H1 (cell line): ENCODE results near the gene SLC8A1. TPM values are rescaled to one million over a fixed set of nuclear protein-coding genes. Genes with fewer than 3 reads are reported as not detected.

Experiments
- CTCF ChIA-PET: fragments of 300-600 bp; sonication (Branson Sonifier 250); formaldehyde crosslinking; loops from one replicate; lab custom pipeline; 2021; ENCODE audit not compliant: partially characterized antibody; lab: Charles Lee
- POLR2A ChIA-PET: fragments of 300-600 bp; sonication (Branson Sonifier 250); formaldehyde crosslinking; loops from one replicate; lab custom pipeline; 2021; ENCODE audit warnings: inconsistent platforms; ENCODE audit not compliant: partially characterized antibody; lab: Charles Lee
- DNase-seq, 2 experiments: peaks; one replicate each; pipeline versions ENCODE4 v3.0.0 to v3.0.0-alpha.2; 2010 to 2022; ENCODE audit warnings: low spot score in 2 of 2, low read depth in 1 of 2, mixed read lengths in 1 of 2
- FAIRE-seq: peaks from 2 replicates; lab custom pipeline; 2011; peaks lifted over from hg19 to GRCh38; lab: Jason Lieb, UNC
- H2AFZ ChIP-seq: 2 replicates; pipeline ENCODE4 v1.8.1; 2012; ENCODE audit warnings: low read length, inconsistent platforms
- H2AK5ac ChIP-seq: 2 replicates; pipeline ENCODE4 v1.6.1; 2013; ENCODE audit warnings: low read depth, low read length
- H2BK120ac ChIP-seq: replicated peaks from 2 replicates; pipeline ENCODE3; 2013; ENCODE audit warnings: low read depth, low read length, inconsistent platforms
- H2BK12ac ChIP-seq: 2 replicates; pipeline ENCODE4 v1.6.1; 2013; ENCODE audit warnings: low read depth, low read length
- H2BK15ac ChIP-seq: 2 replicates; pipeline ENCODE4 v1.6.1; 2013; ENCODE audit warnings: low read length
- H2BK20ac ChIP-seq: 2 replicates; pipeline ENCODE4 v1.6.1; 2013; ENCODE audit warnings: low read length
- H2BK5ac ChIP-seq: 2 replicates; pipeline ENCODE4 v1.6.1; 2013; ENCODE audit warnings: low read depth, low read length
- H3K14ac ChIP-seq: 2 replicates; pipeline ENCODE4 v1.6.1; 2013; ENCODE audit warnings: inconsistent platforms; ENCODE audit not compliant: insufficient read length
- H3K18ac ChIP-seq: 2 replicates; pipeline ENCODE4 v1.6.1; 2013; ENCODE audit warnings: low read length; ENCODE audit errors: extremely low read depth
- H3K23ac ChIP-seq: 2 replicates; pipeline ENCODE4 v1.6.1; 2013; ENCODE audit warnings: inconsistent platforms; ENCODE audit not compliant: insufficient read length
- H3K23me2 ChIP-seq: 2 replicates; pipeline ENCODE4 v1.6.1; 2013; ENCODE audit warnings: low read depth, low read length
- H3K27ac ChIP-seq: 2 replicates; pipeline ENCODE4 v1.6.1; 2011; ENCODE audit warnings: low read depth, low read length, inconsistent platforms
- H3K27me3 ChIP-seq, 4 experiments: replicated peaks in 1 of 4; 1 replicate in 1 of 4; 2 replicates in 3 of 4; pipeline versions ENCODE4 v1.6.1 to v1.8.1; 2011 to 2013; ENCODE audit warnings: low read length in 3 of 4, mild to moderate bottlenecking in 3 of 4, inconsistent platforms in 2 of 4, mixed read lengths in 2 of 4, moderate library complexity in 1 of 4; ENCODE audit not compliant: control insufficient read depth in 3 of 4, insufficient read depth in 3 of 4; ENCODE audit errors: extremely low read depth in 1 of 4
- H3K36me3 ChIP-seq, 4 experiments: 2 replicates each; pipeline versions ENCODE4 v1.6.1 to v1.8.1; 2011 to 2013; ENCODE audit warnings: mild to moderate bottlenecking in 4 of 4, low read length in 3 of 4, moderate library complexity in 2 of 4, control low read depth in 1 of 4, inconsistent platforms in 1 of 4; ENCODE audit not compliant: insufficient read depth in 4 of 4, control insufficient read depth in 2 of 4
- H3K4ac ChIP-seq: replicated peaks from 2 replicates; pipeline ENCODE3; 2013; ENCODE audit warnings: low read length, low read depth, mixed read lengths, inconsistent platforms; ENCODE audit not compliant: insufficient read length
- H3K4me1 ChIP-seq, 4 experiments: replicated peaks in 1 of 4; 1 replicate in 1 of 4; 2 replicates in 3 of 4; pipeline versions ENCODE4 v1.6.1 to v1.8.1; 2011 to 2013; ENCODE audit warnings: low read length in 3 of 4, inconsistent platforms in 2 of 4, mixed read lengths in 1 of 4; ENCODE audit not compliant: insufficient read depth in 4 of 4, control insufficient read depth in 3 of 4
- H3K4me2 ChIP-seq, 2 experiments: 2 replicates each; pipeline versions ENCODE4 v1.6.1 to v1.8.1; 2011 to 2013; ENCODE audit warnings: low read depth in 2 of 2, low read length in 2 of 2, control low read depth in 1 of 2, inconsistent platforms in 1 of 2, mild to moderate bottlenecking in 1 of 2; ENCODE audit not compliant: insufficient read depth in 1 of 2
- H3K4me3 ChIP-seq, 4 experiments: fragments of 200-600, 300-600 bp in 1 of 4; sonication (generic), shearing (Covaris generic), sonication (Bioruptor Twin) in 1 of 4; 2 replicates each; pipeline versions ENCODE4 v1.5.1 to v1.8.1; 2011 to 2016; ENCODE audit warnings: low read length in 4 of 4, low read depth in 3 of 4, control low read depth in 2 of 4, inconsistent platforms in 2 of 4, mild to moderate bottlenecking in 2 of 4, mixed read lengths in 1 of 4, moderate library complexity in 1 of 4; ENCODE audit not compliant: insufficient read depth in 2 of 4; ENCODE audit errors: extremely low read depth in 1 of 4
- H3K56ac ChIP-seq: replicated peaks from 2 replicates; pipeline ENCODE3; 2013; ENCODE audit warnings: low read depth, mild to moderate bottlenecking, mixed read lengths, low read length, inconsistent platforms; ENCODE audit not compliant: insufficient read length
- H3K79me1 ChIP-seq: 2 replicates; pipeline ENCODE4 v1.6.1; 2013; ENCODE audit warnings: low read depth, low read length, control low read depth
- H3K79me2 ChIP-seq, 2 experiments: 2 replicates each; pipeline versions ENCODE4 v1.6.1 to v1.8.1; 2012 to 2013; ENCODE audit warnings: low read length in 2 of 2, mild to moderate bottlenecking in 2 of 2, inconsistent platforms in 1 of 2; ENCODE audit not compliant: insufficient read depth in 2 of 2, control insufficient read depth in 1 of 2
- H3K9ac ChIP-seq, 4 experiments: replicated peaks in 1 of 4; 1 replicate in 1 of 4; 2 replicates in 3 of 4; pipeline versions ENCODE4 v1.6.1 to v1.8.1; 2011 to 2013; ENCODE audit warnings: low read depth in 3 of 4, low read length in 3 of 4, control low read depth in 2 of 4, mild to moderate bottlenecking in 2 of 4, moderate library complexity in 2 of 4, inconsistent platforms in 1 of 4; ENCODE audit errors: extremely low read depth in 1 of 4
- H3K9me3 ChIP-seq, 2 experiments: 2 replicates each; pipeline versions ENCODE4 v1.6.1 to v1.8.1; 2012 to 2013; ENCODE audit warnings: mild to moderate bottlenecking in 2 of 2, moderate library complexity in 2 of 2, control low read depth in 1 of 2, inconsistent platforms in 1 of 2, low read depth in 1 of 2, low read length in 1 of 2, mixed read lengths in 1 of 2; ENCODE audit not compliant: insufficient read depth in 2 of 2
- H4K20me1 ChIP-seq, 2 experiments: replicated peaks in 1 of 2; 2 replicates each; pipeline versions ENCODE3 to v1.8.1; 2011 to 2013; ENCODE audit warnings: inconsistent platforms in 2 of 2, low read length in 2 of 2, mild to moderate bottlenecking in 1 of 2; ENCODE audit not compliant: insufficient read depth in 2 of 2, control insufficient read depth in 1 of 2
- H4K5ac ChIP-seq: 2 replicates; pipeline ENCODE4 v1.6.1; 2013; ENCODE audit warnings: low read length, low read depth, mixed read lengths, inconsistent platforms; ENCODE audit not compliant: insufficient read length
- H4K8ac ChIP-seq: 2 replicates; pipeline ENCODE4 v1.8.0; 2013; ENCODE audit warnings: mild to moderate bottlenecking, moderate library complexity, low read length, inconsistent platforms; ENCODE audit not compliant: insufficient read depth; ENCODE audit errors: extremely low read depth
- H4K91ac ChIP-seq: replicated peaks from 2 replicates; pipeline ENCODE3; 2013; ENCODE audit warnings: low read length, mixed read lengths, inconsistent platforms; ENCODE audit not compliant: insufficient read length
- CTCF ChIP-seq, 3 experiments: IDR thresholded peaks; 1 replicate in 2 of 3; 2 replicates in 1 of 3; pipeline versions ENCODE4 v1.5.1 to v1.6.1; 2011; ENCODE audit warnings: low read length in 3 of 3, mild to moderate bottlenecking in 3 of 3, inconsistent platforms in 2 of 3, low read depth in 1 of 3, moderate library complexity in 1 of 3; ENCODE audit not compliant: insufficient read depth in 1 of 3; ENCODE audit errors: control extremely low read depth in 1 of 3
- EZH2 ChIP-seq: fragments of 200-600 bp; sonication (generic); IDR thresholded peaks from 2 replicates; pipeline ENCODE4 v1.7.1; 2012; ENCODE audit warnings: low read depth, mild to moderate bottlenecking, moderate library complexity, low read length, inconsistent platforms; ENCODE audit not compliant: severe bottlenecking
- RFX5 ChIP-seq: IDR thresholded peaks from 2 replicates; pipeline ENCODE4 v1.6.1; 2011; ENCODE audit warnings: low read depth, low read length, improper control_type of control experiment, borderline replicate concordance
- SIRT6 ChIP-seq: IDR thresholded peaks from one replicate; pipeline ENCODE4 v1.7.1; 2012; ENCODE audit warnings: low read length, inconsistent platforms
- SP2 ChIP-seq: IDR thresholded peaks from 2 replicates; pipeline ENCODE4 v1.6.1; 2012; ENCODE audit warnings: mild to moderate bottlenecking, low read length, inconsistent platforms
- WGBS, 2 experiments: shearing (Covaris generic) in 1 of 2; methylation state at CpG; one replicate each; pipeline versions ENCODE4 v1.1.6 to v1.1.7; 2013 to 2015; ENCODE audit warnings: low lambda C conversion rate in 2 of 2, mixed read lengths in 2 of 2, inconsistent platforms in 1 of 2, low coverage in 1 of 2, missing lambda C conversion rate in 1 of 2; ENCODE audit not compliant: insufficient replicate concordance in 2 of 2, insufficient coverage in 1 of 2, insufficient read length in 1 of 2; ENCODE audit errors: extremely low coverage in 1 of 2, missing lambda C conversion rate in 1 of 2; 5-methylcytosine and 5-hydroxymethylcytosine counted together
- polyA plus RNA-seq, 7 experiments: library from polyadenylated mRNA; depleted of rRNA in 3 of 7; stranded (reverse) in 5 of 7; unstranded in 2 of 7; fragments of >200 nt in 5 of 7; fragments of 200-250 nt in 2 of 7; gene quantifications; 1 replicate in 5 of 7; 2 replicates in 1 of 7; 4 replicates in 1 of 7; pipeline versions ENCODE4 v1.2.1 to v1.2.3, GENCODE V29; 2011 to 2013; ENCODE audit warnings: missing spikeins in 2 of 7, mixed read lengths in 2 of 7
- total RNA-seq: library from RNA; stranded (reverse); fragmentation: NEBNext Ultra II Directional; extraction: Animal tissue kit (Norgen Biotek cat#: 25700); gene quantifications from 2 replicates; pipeline ENCODE4 v1.2.1, GENCODE V29; 2021
- TF ChIP-seq, protein P1 (sequence below): IDR thresholded peaks from 2 replicates; pipeline ENCODE4 v1.6.1; 2012; ENCODE audit warnings: inconsistent platforms

Gene SLC8A1
- total and polyA plus RNA-seq, 2 of the 8 experiments (the other 6 are each of a cell fraction or from before 2014, with no cell fraction given) = 0.68 to 3.6 TPM

DNA sequence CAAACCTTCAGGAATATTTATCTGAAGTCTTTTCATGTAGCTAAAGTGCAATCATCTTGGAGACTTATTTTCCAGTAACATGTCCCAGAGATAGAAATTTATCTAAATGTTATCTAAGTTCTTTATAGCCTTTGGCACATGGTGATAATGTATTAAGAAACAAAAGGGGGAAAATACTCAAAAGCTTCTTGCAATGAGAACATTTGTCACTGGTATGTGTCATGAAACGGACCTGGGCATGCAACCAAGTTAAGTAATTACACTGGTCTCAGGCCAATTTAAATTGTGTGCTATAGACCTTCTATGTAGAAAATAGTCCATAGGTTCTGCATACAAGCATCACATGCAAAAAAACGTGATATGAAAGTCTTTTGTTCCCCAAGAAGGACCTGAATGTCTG is 136.2 kb downstream of the SLC8A1 start:
- Histone ChIP-seq H3K9me3 (0 out of 4 replicates have a peak, but pooled peaks cover 0 to 5% of the 10 kb centered on the region in 2 experiments), H2BK5ac (no peak overlapping the region), H2AK5ac (no peak overlapping the region), H3K23me2 (no peaks in the 10 kb centered on the region), H2AFZ (no peak overlapping the region), H4K20me1 (no peaks in the 10 kb centered on the region), H2BK12ac (no peak overlapping the region), H2BK120ac (no peak overlapping the region), H4K91ac (no peak overlapping the region), H3K36me3 (no peaks in the 10 kb centered on the region; a peak in 1 of 8 replicates), H3K4me1 (no peaks in the 10 kb centered on the region), H4K8ac (no peak overlapping the region), H3K23ac (no peak overlapping the region), H3K14ac (no peak overlapping the region), H3K27me3 (no peaks in the 10 kb centered on the region), H3K9ac (no peak overlapping the region), H3K79me2 (no peaks in the 10 kb centered on the region), H4K5ac (no peak overlapping the region), H3K79me1 (no peaks in the 10 kb centered on the region), H3K18ac (no peak overlapping the region), H3K4me2 (no peak overlapping the region), H3K4me3 (no peak overlapping the region), H3K4ac (no peak overlapping the region), H2BK15ac (no peak overlapping the region), H3K56ac (no peak overlapping the region), H3K27ac (no peak overlapping the region), H2BK20ac (no peak overlapping the region)
- 82% methylated on average over 2 of the region's 2 CpGs; no CpG with 5 or more reads in 1 of the 2 experiments for WGBS, 2 experiments
- no peak for DNase-seq
- POLR2A ChIA-PET = no interaction called here
- CTCF ChIA-PET = no interaction called here
- no peak for FAIRE-seq
- no peak for TF ChIP-seq RFX5
- TF ChIP-seq, protein P1, sequence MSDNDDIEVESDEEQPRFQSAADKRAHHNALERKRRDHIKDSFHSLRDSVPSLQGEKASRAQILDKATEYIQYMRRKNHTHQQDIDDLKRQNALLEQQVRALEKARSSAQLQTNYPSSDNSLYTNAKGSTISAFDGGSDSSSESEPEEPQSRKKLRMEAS = no peak
- no peak for TF ChIP-seq EZH2
- no peak for TF ChIP-seq SIRT6
- TF ChIP-seq CTCF (IDR thresholded peaks at IDR 0.05; ENCODE audit: control extremely low read depth in 1 of 3, insufficient read depth in 1 of 3, low read depth in 1 of 3, low read length in 3 of 3) = no peak
- no peak for TF ChIP-seq SP2
